ENCODE results near the gene DRC3.

DNA sequence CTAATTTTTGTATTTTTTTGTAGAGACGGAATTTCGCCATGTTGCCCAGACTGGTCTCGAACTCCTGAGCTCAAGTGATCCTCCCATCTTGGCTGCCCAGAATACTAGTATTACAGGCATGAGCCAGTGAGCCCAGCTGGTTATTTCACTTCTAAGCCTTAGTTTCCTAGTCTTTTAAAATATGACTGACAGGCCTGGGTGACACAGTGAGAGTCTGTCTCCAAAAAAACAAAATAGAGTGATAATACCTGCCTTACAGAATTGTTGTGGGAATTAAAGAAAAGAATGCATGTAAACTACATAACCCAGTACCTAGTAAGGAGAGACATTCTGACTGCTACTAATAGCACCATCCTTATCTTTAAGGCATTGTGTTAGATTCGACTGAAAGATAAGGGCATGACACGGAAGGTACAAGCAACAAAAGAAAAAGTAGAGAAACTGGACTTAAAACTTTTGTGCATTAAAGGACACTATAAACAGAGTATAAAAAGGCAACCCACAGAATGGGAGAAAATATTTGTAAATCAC, 12.1 kb upstream of the DRC3 start:
- TF ChIP-seq POLR2A (IDR thresholded peaks at IDR 0.05; ENCODE audit: low read depth): no peak
- TF ChIP-seq, protein P1, sequence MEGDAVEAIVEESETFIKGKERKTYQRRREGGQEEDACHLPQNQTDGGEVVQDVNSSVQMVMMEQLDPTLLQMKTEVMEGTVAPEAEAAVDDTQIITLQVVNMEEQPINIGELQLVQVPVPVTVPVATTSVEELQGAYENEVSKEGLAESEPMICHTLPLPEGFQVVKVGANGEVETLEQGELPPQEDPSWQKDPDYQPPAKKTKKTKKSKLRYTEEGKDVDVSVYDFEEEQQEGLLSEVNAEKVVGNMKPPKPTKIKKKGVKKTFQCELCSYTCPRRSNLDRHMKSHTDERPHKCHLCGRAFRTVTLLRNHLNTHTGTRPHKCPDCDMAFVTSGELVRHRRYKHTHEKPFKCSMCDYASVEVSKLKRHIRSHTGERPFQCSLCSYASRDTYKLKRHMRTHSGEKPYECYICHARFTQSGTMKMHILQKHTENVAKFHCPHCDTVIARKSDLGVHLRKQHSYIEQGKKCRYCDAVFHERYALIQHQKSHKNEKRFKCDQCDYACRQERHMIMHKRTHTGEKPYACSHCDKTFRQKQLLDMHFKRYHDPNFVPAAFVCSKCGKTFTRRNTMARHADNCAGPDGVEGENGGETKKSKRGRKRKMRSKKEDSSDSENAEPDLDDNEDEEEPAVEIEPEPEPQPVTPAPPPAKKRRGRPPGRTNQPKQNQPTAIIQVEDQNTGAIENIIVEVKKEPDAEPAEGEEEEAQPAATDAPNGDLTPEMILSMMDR (IDR thresholded peaks at IDR 0.05): no peak
- TF ChIP-seq POLR2AphosphoS5 (IDR thresholded peaks at IDR 0.05): no peak
- no peak for TF ChIP-seq EP300 (IDR thresholded peaks at IDR 0.05)

All from esophagus muscularis mucosa (tissue), 4 donors.